ENCODE measurements around the gene MARCHF10.

The MARCHF10 gene

GRCh38 chr17:62753562-62753961 is 54.6 kb downstream of the MARCHF10 start:
- DNase-seq (ENCODE audit: low read depth), result no peak

GRCh38 chr17:62751060-62751691 is 56.9 kb downstream of the MARCHF10 start:
- DNase-seq (ENCODE audit: low read depth), result no peak

GRCh38 chr17:62750631-62751051 is 57.5 kb downstream of the MARCHF10 start:
- no peak for DNase-seq (ENCODE audit: low read depth)

GRCh38 chr17:62749926-62750325 is 58.2 kb downstream of the MARCHF10 start:
- DNase-seq (ENCODE audit: low read depth), result no peak

- no peak for DNase-seq (ENCODE audit: low read depth)
These were observed 61.2 kb downstream of the MARCHF10 start for GRCh38 chr17:62746941-62747340.

GRCh38 chr17:62745806-62746205 is 62.3 kb downstream of the MARCHF10 start:
- DNase-seq (ENCODE audit: low read depth), result no peak

GRCh38 chr17:62744259-62744658 is 63.9 kb downstream of the MARCHF10 start:
- DNase-seq (ENCODE audit: low read depth), result no peak

- no peak for DNase-seq (ENCODE audit: low read depth)
These were observed 66.8 kb downstream of the MARCHF10 start for GRCh38 chr17:62741290-62741689.

- DNase-seq (ENCODE audit: low read depth), result no peak
These were observed 68.3 kb downstream of the MARCHF10 start for GRCh38 chr17:62739645-62740388.

GRCh38 chr17:62738281-62738680 is 69.8 kb downstream of the MARCHF10 start:
- DNase-seq (ENCODE audit: low read depth), result no peak

- no peak for DNase-seq (ENCODE audit: low read depth)
These were observed 70.6 kb downstream of the MARCHF10 start for GRCh38 chr17:62737513-62737912.

- DNase-seq (ENCODE audit: low read depth), result no peak
These were observed 73.0 kb downstream of the MARCHF10 start for GRCh38 chr17:62735044-62735651.

- no peak for DNase-seq (ENCODE audit: low read depth)
These were observed 76.0 kb downstream of the MARCHF10 start for GRCh38 chr17:62732125-62732524.

- no peak for DNase-seq (ENCODE audit: low read depth)
These were observed 80.0 kb downstream of the MARCHF10 start for GRCh38 chr17:62727916-62728672.

- no peak for DNase-seq (ENCODE audit: low read depth)
These were observed 82.3 kb downstream of the MARCHF10 start for GRCh38 chr17:62725791-62726249.

GRCh38 chr17:62724398-62725146 is 83.5 kb downstream of the MARCHF10 start:
- DNase-seq (ENCODE audit: low read depth), result peak; percentile 70

- DNase-seq (ENCODE audit: low read depth), result no peak
These were observed 84.3 kb downstream of the MARCHF10 start for GRCh38 chr17:62723842-62724241.

- no peak for DNase-seq (ENCODE audit: low read depth)
These were observed 85.5 kb downstream of the MARCHF10 start for GRCh38 chr17:62722625-62723024.

- no peak for DNase-seq (ENCODE audit: low read depth)
These were observed 87.8 kb downstream of the MARCHF10 start for GRCh38 chr17:62720126-62720850.

- DNase-seq (ENCODE audit: low read depth), result no peak
These were observed 88.5 kb downstream of the MARCHF10 start for GRCh38 chr17:62719586-62719985.

- peak; percentile 9 for DNase-seq (ENCODE audit: low read depth)
These were observed 89.7 kb downstream of the MARCHF10 start for GRCh38 chr17:62718429-62718828.

All from stimulated activated CD8-positive, alpha-beta memory T cell treated with anti-CD3 and anti-CD28 coated beads, Interleukin-4, amount 100 ng/mL, for 24 hours (primary cell).